HL-60/S4 (cell line): ENCODE results near the gene BBS9.
"Not testable (repeated sequence)": the region's sequence is repeated elsewhere in the genome, so short reads cannot be mapped to it uniquely, and the experiment has no call there.

Experiments
- in situ Hi-C: fragments of 300-500 bp; cut with MboI; formaldehyde crosslinking; loops from 2 replicates; pipeline ENCODE4 v1.14.3; 2022; ENCODE audit warnings: low sequenced_read_pairs

BBS9 gene

DNA sequence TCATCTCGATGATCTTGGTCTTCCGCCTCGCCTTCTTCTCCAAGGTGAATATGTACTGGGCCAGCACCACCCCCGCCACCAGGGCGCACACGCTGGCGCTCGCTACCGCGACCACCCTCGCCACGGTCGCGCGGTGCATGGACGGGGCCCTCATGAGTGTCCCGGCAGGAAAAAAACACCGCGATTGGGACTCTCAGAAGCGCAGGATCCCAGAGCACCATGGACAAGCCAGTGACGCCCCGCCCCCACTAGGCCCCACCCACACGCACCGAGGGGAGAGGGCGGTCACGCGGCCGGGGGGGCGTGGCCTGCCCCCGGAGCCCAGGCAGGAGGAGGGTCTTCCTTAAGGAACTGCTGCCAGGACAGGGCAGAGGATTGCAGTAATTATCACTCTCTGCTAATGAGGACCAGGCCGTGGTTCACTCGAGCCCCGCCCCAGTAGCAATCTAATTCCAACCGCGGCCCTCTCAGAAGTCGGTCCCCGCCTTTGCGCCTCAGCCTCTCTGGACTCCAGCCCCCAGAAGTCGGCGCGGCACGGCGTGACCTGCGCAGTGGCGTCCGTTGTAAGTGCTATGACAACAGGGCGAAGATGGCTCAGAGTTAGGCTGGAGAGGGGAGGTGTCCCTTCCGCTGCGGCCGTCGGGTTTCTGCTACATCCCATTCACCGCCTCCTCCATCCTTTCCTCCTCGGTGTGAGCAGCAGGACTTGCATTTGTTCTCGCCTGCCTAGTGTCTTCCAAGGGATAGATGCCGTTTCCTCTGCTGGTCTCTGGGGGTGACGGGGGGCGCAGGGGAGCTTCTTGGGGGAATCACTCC lies at the start of gene BBS9:
BBS9 (plus strand) TSS at position 575 of the 816 bp plus-strand sequence. CDS start 16,689 bp downstream, outside the sequence.
- in situ Hi-C loops = no loop called here

GRCh38 chr7:33079763-33080690 lies 49.3 kb upstream of the BBS9 start:
- in situ Hi-C loops = no loop called here

- in situ Hi-C loops = no loop called here
Observed at GRCh38 chr7:33087356-33087755, 42.0 kb upstream of the BBS9 start.

DNA sequence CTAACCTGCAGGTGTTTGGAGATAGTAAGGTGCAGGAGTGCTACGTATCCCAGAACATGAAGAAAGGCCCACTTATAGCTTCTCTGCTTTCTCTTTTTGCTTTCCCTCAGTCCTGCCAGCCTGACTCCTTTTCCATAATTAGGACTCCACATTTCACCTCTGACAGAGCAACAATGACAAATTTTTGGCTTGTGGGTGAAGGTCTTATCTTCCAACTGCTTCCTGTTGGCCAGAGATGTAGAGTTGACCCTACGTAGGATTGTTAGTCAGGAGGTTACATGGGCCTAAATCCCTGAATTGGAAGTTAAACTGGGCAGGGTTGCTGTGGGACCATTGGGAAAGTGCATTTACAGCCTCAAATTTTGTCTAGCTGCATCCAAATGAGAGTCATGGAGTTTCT lies 41.5 kb upstream of the BBS9 start:
- in situ Hi-C loops = no loop called here

DNA sequence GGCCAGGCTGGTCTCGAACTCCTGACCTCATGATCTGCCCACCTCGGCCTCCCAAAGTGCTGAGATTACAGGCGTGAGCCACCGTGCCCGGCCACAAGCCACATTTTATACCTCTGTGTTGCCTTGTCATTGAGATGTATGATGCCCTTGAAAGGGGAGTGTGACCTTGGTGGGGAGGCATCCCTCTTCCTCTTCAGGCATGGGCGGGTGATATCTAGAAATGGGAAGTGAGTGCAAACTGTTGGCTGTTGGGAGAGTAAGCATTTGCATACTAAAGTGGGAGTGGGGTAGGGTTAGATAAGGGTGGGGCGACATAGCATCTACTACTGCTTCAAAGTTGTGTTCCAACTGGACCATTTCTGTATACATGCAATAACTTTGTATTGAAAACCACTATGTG lies 40.2 kb upstream of the BBS9 start:
- in situ Hi-C loops = no loop called here

GRCh38 chr7:33091111-33091531 lies 38.2 kb upstream of the BBS9 start:
- in situ Hi-C loops = no loop called here

GRCh38 chr7:33091641-33092191 lies 37.6 kb upstream of the BBS9 start:
- in situ Hi-C loops = no loop called here

DNA sequence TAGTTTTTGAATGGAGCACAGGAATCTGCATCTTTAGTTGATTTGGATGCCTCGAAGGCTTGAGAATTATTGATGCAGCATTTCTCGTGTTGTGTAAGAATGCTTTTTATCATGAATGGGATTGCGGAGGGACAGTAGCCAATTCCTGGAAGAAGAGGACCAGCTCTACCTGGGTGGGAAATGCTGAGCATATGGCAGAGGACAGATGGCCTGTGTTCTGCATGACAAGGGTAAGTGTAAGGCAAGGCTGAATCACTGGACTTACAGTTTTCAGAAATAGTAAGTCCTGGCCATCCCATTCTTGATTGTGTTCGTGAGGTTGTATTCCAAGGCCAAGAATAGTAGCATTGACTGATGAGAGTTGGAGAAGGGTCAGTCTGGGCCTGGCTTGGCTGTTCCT lies 36.1 kb upstream of the BBS9 start:
- in situ Hi-C loops = no loop called here

DNA sequence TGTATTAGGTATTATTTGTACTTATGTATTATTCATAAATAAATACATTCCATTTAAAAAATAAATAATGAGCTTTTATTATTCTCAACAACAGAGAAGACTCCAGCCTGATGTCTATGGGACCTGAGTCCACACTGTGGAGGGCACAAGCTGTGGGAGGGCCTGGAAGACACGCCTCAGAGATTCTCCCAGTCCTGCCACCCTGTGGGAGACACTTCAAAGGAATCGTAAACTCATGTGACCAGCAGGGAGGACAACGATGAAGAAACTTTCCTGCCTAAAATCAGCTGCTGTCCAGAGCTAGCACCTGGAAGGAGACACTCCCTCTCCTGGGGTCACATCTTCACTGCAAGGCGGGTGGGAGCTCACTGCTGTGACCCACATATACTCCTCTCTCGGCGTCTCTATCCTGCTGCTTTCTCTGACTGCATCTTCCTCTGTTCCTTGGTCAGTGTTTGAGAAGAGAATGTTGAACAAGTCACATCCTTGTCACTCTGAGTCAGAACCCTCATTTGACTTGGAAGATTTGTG lies 34.6 kb upstream of the BBS9 start:
- in situ Hi-C loops = not testable (repeated sequence)

DNA sequence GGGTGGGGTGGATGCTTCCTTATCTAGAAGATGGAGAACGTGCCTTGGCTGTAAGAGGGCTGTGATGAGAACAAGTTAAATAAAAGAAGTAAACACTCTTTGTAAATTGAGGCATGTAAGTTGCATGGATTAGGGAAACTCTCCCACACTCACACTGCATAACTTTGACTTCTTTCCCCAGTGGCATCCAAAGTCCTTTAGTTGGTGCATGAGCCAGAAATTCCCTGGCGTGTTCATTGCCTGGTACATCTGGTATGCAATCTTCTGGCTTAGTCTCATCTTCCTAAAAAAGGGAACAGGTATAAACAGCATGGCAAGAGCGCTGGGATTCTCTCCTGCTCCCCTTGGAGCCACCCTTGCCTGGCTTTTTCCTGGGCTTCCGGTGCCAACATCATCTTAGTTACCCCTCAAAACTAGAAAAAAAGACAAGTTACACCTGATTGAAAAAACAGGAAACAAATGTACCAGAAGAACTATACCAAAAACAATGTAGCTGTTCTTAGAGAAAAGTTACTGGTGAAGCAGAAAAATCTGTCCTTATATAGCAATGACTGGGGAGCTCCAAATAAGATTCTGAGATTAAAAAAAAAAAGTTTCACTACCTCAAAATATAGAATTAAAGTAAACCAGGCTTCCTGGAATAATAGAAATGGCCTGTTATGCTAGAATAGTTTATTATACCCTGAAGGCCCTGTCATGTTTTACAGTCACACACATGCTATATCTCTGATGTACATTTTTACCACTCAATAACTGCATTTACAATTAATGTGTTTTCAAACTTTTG lies 30.0 kb upstream of the BBS9 start:
- in situ Hi-C loops = no loop called here

- in situ Hi-C loops = no loop called here
Observed at GRCh38 chr7:33100770-33101169, 28.6 kb upstream of the BBS9 start.

GRCh38 chr7:33101906-33102305 lies 27.5 kb upstream of the BBS9 start:
- in situ Hi-C loops = no loop called here

DNA sequence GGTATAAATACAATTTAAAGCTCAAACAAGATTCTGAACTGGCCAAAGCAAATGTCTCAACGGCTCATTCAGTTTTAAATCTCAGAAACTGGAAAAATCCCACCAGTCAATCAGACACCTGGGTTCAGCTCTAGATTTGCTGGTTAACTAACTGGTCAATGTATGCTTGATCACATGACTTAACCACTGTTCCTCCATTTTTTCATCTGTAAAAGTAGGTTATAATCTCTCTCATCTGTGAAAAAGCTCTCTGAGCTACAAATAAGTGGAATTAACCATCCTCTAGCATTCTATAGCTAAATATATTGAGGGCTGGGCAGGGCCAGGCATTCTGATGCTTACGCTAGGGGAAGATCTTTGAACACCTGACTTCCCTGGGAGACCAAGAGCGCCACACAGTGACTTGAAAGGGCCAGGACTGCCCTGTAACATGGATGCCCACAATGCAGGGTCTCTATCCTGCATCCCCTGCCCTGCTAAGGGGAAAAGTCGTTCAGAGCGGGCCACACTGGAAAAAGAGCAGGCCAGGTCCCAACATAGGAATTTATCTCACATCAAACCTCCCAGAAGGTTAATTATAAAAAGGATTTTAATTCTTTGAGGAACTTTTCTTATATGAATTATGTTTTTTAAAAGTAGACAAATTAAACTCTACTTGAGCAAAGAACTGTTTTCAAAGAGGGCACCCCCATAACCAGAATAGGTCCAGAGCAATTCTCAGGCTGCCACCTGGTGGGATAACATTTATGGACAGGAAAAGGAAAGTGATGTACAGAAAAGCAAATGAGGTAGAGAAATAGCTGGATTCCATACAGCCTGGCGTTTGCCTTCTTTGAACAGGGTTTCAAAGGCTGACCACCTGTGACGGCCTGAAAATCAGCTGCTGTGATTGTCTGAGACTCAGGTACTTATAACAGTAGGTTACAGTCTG lies 22.0 kb upstream of the BBS9 start:
- in situ Hi-C loops = no loop called here

DNA sequence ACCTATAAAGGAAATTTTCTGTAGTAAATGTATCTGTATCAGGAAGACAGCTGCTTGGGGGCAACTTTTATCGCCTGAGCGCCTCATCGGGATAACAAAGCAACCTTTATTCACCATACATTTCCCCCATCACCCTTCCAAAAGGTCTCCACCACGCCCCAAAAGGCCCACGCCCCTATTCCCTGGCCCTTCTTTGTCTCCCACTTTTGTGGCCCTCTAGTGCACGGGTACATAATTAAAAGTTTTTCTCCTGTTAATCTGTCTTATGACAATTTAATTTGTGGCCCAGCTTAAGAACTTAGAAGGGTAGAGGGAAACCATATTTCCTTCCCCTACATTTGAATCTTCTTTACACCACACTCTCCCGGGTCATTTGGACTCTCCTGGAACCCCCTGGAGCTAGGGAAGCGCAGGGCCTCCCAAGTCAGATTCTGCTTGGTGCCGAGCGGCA lies 20.8 kb upstream of the BBS9 start:
- in situ Hi-C loops = no loop called here

DNA sequence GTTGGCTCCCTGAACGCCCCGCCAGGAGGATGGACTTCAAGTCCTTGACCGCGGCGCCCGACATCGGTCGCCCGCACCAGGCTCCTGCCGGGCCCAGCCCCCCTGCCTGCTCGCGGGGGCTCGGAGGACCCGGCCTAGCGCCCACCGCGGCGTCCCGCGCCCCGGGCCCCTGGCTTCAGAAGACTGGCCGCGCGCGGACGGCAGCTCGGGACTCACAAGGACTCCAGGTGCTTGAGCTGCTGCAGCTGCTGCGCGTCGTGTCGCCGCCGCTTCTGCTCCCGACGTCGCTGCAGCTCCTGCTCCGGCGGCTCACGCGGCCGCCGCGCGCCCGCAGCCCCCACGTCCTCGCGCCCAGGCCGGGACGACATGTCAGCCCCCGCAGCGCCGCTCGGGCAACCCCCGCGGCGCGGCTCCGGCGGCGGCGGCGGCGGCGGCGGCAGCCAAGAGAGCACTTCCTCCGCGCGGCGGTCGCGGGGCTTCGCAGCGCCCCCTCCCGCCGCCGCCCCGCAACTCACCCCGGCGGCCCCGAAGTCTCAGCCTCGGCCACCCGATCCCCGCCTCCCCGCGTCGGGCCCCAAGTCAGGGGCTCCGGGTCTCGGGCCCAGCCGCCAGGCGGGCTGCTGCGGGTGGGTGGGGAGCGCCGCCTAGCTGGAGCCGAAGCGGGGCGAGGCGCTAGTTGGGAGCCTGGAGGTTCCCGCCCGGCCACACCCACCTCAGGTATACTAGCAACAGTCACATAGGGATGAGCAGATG lies 20.2 kb upstream of the BBS9 start, which contains the start of gene RP9:
RP9 (minus strand) TSS at position 400 of the 753 bp plus-strand sequence; CDS start at position 368, 32 bp downstream.
- in situ Hi-C loops = no loop called here

DNA sequence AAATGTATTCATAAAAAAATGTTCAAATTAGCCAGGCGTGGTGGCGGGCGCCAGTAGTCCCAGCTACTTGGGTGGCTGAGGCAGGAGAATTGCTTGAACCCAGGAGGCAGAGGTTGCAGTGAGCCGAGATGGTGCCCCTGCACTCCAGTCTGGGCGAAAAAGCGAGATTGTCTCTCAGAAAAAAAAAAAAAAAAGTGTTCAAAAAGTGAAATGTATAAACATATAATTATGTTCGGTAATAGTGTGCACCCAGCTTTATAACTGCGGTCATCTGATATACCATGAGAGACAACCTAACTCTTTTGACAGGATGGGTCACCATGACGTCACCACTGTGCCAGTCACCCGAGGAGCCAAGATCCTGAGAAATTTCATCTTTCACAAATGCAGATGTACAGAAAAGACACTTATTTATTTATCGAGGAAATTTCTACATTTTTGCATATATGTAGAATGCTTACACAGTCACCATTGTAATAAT lies 19.6 kb upstream of the BBS9 start:
- in situ Hi-C loops = no loop called here

DNA sequence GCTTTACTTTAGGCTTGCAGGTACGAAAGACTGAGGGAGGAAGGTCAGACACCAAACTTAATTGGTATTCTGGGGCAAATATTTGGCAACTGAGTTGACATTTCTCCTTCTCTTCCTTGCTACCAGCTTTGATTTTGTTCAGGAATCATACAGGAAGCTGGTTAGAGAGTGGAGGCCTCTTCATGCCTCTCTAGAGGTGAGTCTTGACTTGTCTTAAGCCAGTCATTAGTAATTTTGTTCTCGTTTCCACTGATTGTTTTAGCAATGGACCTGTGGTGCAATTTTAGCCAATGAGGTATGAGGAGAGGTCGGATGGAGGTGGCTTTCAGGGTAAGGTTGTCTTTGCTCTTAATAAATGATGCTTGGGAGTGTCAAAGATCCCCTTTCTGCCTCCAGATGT lies 17.8 kb upstream of the BBS9 start:
- in situ Hi-C loops = no loop called here

- in situ Hi-C loops = no loop called here
Observed at GRCh38 chr7:33114976-33115375, 14.4 kb upstream of the BBS9 start.
